Fibroblast of lung (primary cell): ENCODE measurements around the gene SYNJ2. TPM values are rescaled to one million over a fixed set of nuclear protein-coding genes. Genes with fewer than 3 reads are reported as not detected.

ENCODE experiments used
- DNase-seq, 2 donors: peaks; one replicate each; pipeline versions ENCODE4 v3.0.0 to v3.0.0-alpha.2; 2010; ENCODE audit warnings: low read depth in 2 of 2
- H2AFZ ChIP-seq: 2 replicates; pipeline ENCODE4 v1.5.1; 2012; ENCODE audit warnings: low read length, control low read depth, inconsistent platforms
- H3K27ac ChIP-seq: 2 replicates; pipeline ENCODE4 v1.5.1; 2011; ENCODE audit warnings: low read length, control low read depth; ENCODE audit not compliant: insufficient read depth
- H3K27me3 ChIP-seq: 2 replicates; pipeline ENCODE4 v1.5.1; 2011; ENCODE audit warnings: mild to moderate bottlenecking, low read length; ENCODE audit not compliant: control insufficient read depth, insufficient read depth
- H3K36me3 ChIP-seq: 2 replicates; pipeline ENCODE4 v1.5.1; 2011; ENCODE audit warnings: low read length; ENCODE audit not compliant: control insufficient read depth, insufficient read depth
- H3K4me1 ChIP-seq: 2 replicates; pipeline ENCODE4 v1.5.1; 2011; ENCODE audit warnings: low read length; ENCODE audit not compliant: control insufficient read depth, insufficient read depth; ENCODE audit errors: extremely low read depth
- H3K4me2 ChIP-seq: 2 replicates; pipeline ENCODE4 v1.5.1; 2011; ENCODE audit warnings: low read length, control low read depth; ENCODE audit not compliant: insufficient read depth; ENCODE audit errors: extremely low read depth
- H3K4me3 ChIP-seq, 4 experiments: fragments of 200-600 bp in 1 of 4; sonication (generic) in 1 of 4; replicated peaks in 1 of 4; 2 replicates each; pipeline ENCODE4 v1.5.1; 2011 to 2016; ENCODE audit warnings: low read length in 4 of 4, low read depth in 3 of 4, mild to moderate bottlenecking in 3 of 4, control low read depth in 2 of 4, inconsistent platforms in 1 of 4, mixed read lengths in 1 of 4; ENCODE audit not compliant: insufficient read depth in 1 of 4; ENCODE audit errors: control extremely low read depth in 1 of 4
- H3K79me2 ChIP-seq: 2 replicates; pipeline ENCODE4 v1.5.1; 2012; ENCODE audit warnings: mild to moderate bottlenecking, low read length, inconsistent platforms; ENCODE audit not compliant: control insufficient read depth, insufficient read depth
- H3K9ac ChIP-seq: 2 replicates; pipeline ENCODE4 v1.5.1; 2011; ENCODE audit warnings: mild to moderate bottlenecking, low read length, control low read depth; ENCODE audit not compliant: insufficient read depth
- H3K9me3 ChIP-seq: 2 replicates; pipeline ENCODE4 v1.5.1; 2012; ENCODE audit warnings: low read depth, low read length; ENCODE audit not compliant: control insufficient read depth, insufficient read depth
- H4K20me1 ChIP-seq: 2 replicates; pipeline ENCODE4 v1.5.1; 2011; ENCODE audit warnings: low read length; ENCODE audit not compliant: control insufficient read depth, insufficient read depth; ENCODE audit errors: extremely low read depth
- CTCF ChIP-seq, 2 donors: IDR thresholded peaks in 1 of 2; conservative IDR thresholded peaks in 1 of 2; 1 replicate in 1 of 2; 2 replicates in 1 of 2; pipeline ENCODE4 v1.5.1; 2011 to 2012; ENCODE audit warnings: low read length in 2 of 2, control low read depth in 1 of 2, inconsistent platforms in 1 of 2, low read depth in 1 of 2, mild to moderate bottlenecking in 1 of 2
- EZH2 ChIP-seq: IDR thresholded peaks from 2 replicates; pipeline ENCODE4 v1.5.1; 2012; ENCODE audit warnings: low read length, control low read depth, mild to moderate bottlenecking; ENCODE audit errors: missing control alignments
- polyA plus RNA-seq, 2 donors: library from polyadenylated mRNA; depleted of rRNA in 1 of 2; stranded (reverse) in 1 of 2; unstranded in 1 of 2; fragments of >200 nt; gene quantifications; 2 replicates each; pipeline ENCODE4 v1.2.1, GENCODE V29; 2011 to 2012; ENCODE audit warnings: missing spikeins in 1 of 2
- total RNA-seq: library from RNA; depleted of rRNA; stranded (reverse); fragments of >200 nt; gene quantifications from 2 replicates; pipeline ENCODE4 v1.2.1, GENCODE V29; 2014

The SYNJ2 gene
- total and polyA plus RNA-seq, 2 donors (not counting 1 experiment from before 2014, with no cell fraction given) = 23.5 to 57.3 TPM

GRCh38 chr6:158124288-158124687 lies 142.6 kb downstream of the SYNJ2 start:
- Histone ChIP-seq H3K36me3 (no peaks in the 10 kb centered on the region), H3K4me3 (no peak overlapping the region), H3K4me1 (no peaks in the 10 kb centered on the region), H3K79me2 (no peaks in the 10 kb centered on the region), H3K27ac (no peak overlapping the region), H4K20me1 (peaks cover under 1% of the 10 kb centered on the region), H3K4me2 (no peak overlapping the region), H2AFZ (no peak overlapping the region), H3K9ac (no peak overlapping the region), H3K27me3 (no peaks in the 10 kb centered on the region), H3K9me3 (no peaks in the 10 kb centered on the region)
- TF ChIP-seq EZH2 = no peak
- no peak for TF ChIP-seq CTCF (conservative IDR thresholded peaks at IDR 0.05 in 1 of 2, IDR thresholded peaks at IDR 0.05 in 1 of 2; ENCODE audit: low read depth in 1 of 2, low read length in 2 of 2)
- DNase-seq = no peak

GRCh38 chr6:158125271-158125670 lies 143.6 kb downstream of the SYNJ2 start:
- Histone ChIP-seq H3K79me2 (no peaks in the 10 kb centered on the region), H3K36me3 (no peaks in the 10 kb centered on the region)
- TF ChIP-seq CTCF (conservative IDR thresholded peaks at IDR 0.05 in 1 of 2, IDR thresholded peaks at IDR 0.05 in 1 of 2; ENCODE audit: low read depth in 1 of 2, low read length in 2 of 2) (no peak), EZH2 (no peak)

GRCh38 chr6:158131926-158132325 lies 150.3 kb downstream of the SYNJ2 start:
- H3K79me2 ChIP-seq = no peaks in the 10 kb centered on the region
- H3K4me2 ChIP-seq = no peak overlapping the region
- no peak overlapping the region for H3K4me3 ChIP-seq
- H3K9me3 ChIP-seq = no peaks in the 10 kb centered on the region
- H3K36me3 ChIP-seq = no peaks in the 10 kb centered on the region
- no peak overlapping the region for H3K9ac ChIP-seq
- no peaks in the 10 kb centered on the region for H3K27me3 ChIP-seq
- TF ChIP-seq CTCF (conservative IDR thresholded peaks at IDR 0.05 in 1 of 2, IDR thresholded peaks at IDR 0.05 in 1 of 2; ENCODE audit: low read depth in 1 of 2, low read length in 2 of 2) = peak; percentile 16 to 55
- no peak for TF ChIP-seq EZH2
- H3K27ac ChIP-seq = no peak overlapping the region
- no peaks in the 10 kb centered on the region for H3K4me1 ChIP-seq
- H2AFZ ChIP-seq = no peak overlapping the region
- H4K20me1 ChIP-seq = no peaks in the 10 kb centered on the region
- DNase-seq = peak; percentile 9 to 44

More at GRCh38 chr6:158125271-158125670, 143.6 kb downstream of the SYNJ2 start:
- no peak overlapping the region for H3K9ac ChIP-seq
- no peaks in the 10 kb centered on the region for H3K4me1 ChIP-seq
- H3K4me2 ChIP-seq = no peak overlapping the region
- no peak overlapping the region for H3K27ac ChIP-seq
- DNase-seq = no peak
- H4K20me1 ChIP-seq = no peaks in the 10 kb centered on the region
- H3K27me3 ChIP-seq = no peaks in the 10 kb centered on the region
- H3K4me3 ChIP-seq = no peak overlapping the region
- no peak overlapping the region for H2AFZ ChIP-seq
- no peaks in the 10 kb centered on the region for H3K9me3 ChIP-seq
